CD4-positive, alpha-beta T cell treated with Interferon gamma for 1 hour (primary cell): Measurements from ENCODE around the gene EREG.

ENCODE experiments used
- DNase-seq: peaks from one replicate; pipeline ENCODE4 v3.0.0-alpha.2; 2020

Gene EREG

DNA sequence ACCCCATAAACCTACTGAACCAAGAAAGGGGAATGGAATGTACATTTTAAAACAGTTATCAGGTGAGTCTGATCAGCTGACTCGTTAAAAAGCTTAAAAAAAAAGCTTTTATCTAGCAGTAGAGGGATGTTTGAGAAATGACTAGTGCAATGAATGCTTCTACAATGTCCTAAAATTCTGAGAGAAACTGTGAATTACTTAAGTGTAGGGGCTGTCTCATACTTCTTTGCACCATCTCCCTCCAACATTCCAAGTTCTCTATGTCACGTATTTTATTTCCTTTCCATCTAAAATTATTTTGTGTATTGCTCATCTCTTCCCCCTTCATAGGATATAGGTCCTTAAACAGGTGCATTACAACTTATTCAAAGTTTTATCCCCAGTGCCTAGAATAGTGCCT, 68.1 kb downstream of the EREG start:
- DNase-seq = no peak

DNA sequence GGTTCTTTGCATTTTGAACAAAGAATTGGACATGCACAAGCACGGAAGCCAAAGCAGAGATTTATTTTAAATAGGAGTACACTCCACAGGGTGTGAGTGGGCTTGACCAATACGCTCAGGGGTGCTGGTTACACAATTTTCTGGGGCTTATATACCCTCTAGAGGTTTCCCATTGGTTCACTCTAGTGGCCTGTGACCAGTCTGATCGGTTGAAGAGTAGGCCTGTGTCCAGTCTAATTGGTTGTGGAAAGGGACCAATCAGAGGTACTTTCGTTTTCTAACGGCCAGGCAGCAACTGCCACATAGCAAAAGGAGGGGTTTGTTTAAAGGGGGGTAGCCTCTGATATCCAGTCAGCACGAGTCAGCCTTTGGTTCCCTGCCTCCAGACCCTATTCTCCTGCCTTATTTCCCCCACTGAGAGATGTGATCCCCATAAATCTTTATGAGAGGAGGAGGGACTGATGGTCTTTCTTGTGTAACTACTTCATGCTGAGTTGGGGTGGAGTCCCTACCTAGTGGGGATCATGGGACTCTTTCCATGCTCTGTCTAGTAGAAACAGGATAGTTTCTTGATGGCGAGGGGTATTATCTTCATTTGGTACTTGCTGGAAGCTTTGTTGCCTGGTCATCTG, 68.7 kb downstream of the EREG start:
- DNase-seq = no peak

DNA sequence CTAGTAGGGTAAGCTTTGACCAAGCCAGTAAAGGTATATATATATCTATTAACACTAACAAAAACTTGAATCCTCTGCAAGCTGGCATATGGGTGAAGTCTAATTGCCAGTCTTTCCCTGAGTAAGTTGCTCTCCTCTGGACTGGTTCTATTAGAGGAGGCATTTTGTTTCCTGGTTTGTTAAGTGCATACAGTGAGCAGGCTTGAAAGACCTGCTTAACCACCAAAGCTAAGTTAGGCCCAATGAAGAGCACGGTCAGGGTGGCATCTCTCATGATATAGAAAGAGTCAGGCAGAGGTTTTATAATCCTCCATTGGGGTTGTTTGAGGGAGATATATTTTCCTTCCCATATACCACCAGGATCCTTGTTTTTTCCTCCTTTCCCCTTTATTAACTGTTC, 70.4 kb downstream of the EREG start:
- no peak for DNase-seq

DNA sequence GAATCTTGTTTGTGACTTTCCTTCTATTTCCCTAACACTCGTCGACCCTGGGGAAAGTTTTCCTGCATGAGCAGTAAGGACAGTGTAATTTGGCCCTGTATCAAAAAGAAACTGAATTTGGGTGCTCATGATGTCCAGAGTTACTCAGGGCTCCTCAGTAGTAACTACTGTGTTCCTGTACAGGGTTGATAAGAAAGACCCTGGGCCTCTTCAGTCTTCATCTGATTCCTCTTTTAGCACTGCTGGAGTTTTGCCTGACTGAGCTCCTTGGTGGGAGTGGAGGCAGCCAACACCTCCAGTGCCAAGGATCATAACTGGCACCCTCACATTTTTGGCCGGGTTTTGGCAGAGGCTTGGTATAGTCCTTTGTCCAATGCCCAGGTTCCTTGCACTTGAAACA, 72.9 kb downstream of the EREG start:
- no peak for DNase-seq
